Uterus (tissue), 4 donors: ENCODE data around the gene PGC. TPM values are rescaled to one million over a fixed set of nuclear protein-coding genes. Genes with fewer than 3 reads are reported as not detected.

Experiments
- DNase-seq, 2 donors: peaks; one replicate each; pipeline ENCODE4 v3.0.0-alpha.2; 2019 to 2020
- H3K27ac ChIP-seq, 2 donors: fragments of 200-600 bp; sonication (generic); 1 replicate in 1 of 2; 2 replicates in 1 of 2; pipeline ENCODE4 v1.5.1; 2016 to 2018
- H3K27me3 ChIP-seq, 2 donors: fragments of 200-600 bp; sonication (generic); one replicate each; pipeline ENCODE4 v1.5.1; 2018 to 2019; ENCODE audit warnings: control low read depth in 1 of 2
- H3K36me3 ChIP-seq, 2 donors: fragments of 200-600 bp; sonication (generic); one replicate each; pipeline ENCODE4 v1.5.1; 2019; ENCODE audit warnings: control low read depth in 1 of 2
- H3K4me1 ChIP-seq, 2 donors: fragments of 200-600 bp; sonication (generic); one replicate each; pipeline ENCODE4 v1.5.1; 2018 to 2019; ENCODE audit warnings: control low read depth in 1 of 2
- H3K4me3 ChIP-seq, 2 donors: fragments of 200-600 bp; sonication (generic); 1 replicate in 1 of 2; 2 replicates in 1 of 2; pipeline ENCODE4 v1.5.1; 2018 to 2019; ENCODE audit warnings: mild to moderate bottlenecking in 1 of 2
- H3K9me3 ChIP-seq, 2 donors: fragments of 200-600 bp; sonication (generic); one replicate each; pipeline ENCODE4 v1.5.1; 2019; ENCODE audit warnings: control low read depth in 1 of 2
- POLR2A ChIP-seq, 2 donors: fragments of 450-650 bp; IDR thresholded peaks; one replicate each; pipeline ENCODE4 v1.6.1; 2016; ENCODE audit warnings: antibody characterized with exemption in 2 of 2, mild to moderate bottlenecking in 1 of 2, moderate library complexity in 1 of 2
- intact Hi-C: fragments of 100-400 bp; cut with DNase I; formaldehyde crosslinking; loops from one replicate; pipeline ENCODE4 v1.15.1; 2023; ENCODE audit warnings: low total_unique reads
- total RNA-seq, 4 donors: library from RNA; depleted of rRNA in 3 of 4; stranded (reverse); fragments of >200 nt in 3 of 4; gene quantifications; one replicate each; pipeline versions ENCODE4 v1.1.0 to v1.2.4, GENCODE V29; 2014 to 2023
- TF ChIP-seq, protein P1 (sequence below), 4 experiments: fragments of 200-600 bp in 2 of 4; fragments of 450-650 bp in 2 of 4; sonication (generic) in 2 of 4; IDR thresholded peaks; one replicate each; pipeline ENCODE4 v1.5.1; 2016 to 2019; ENCODE audit warnings: antibody characterized with exemption in 4 of 4, mild to moderate bottlenecking in 2 of 4, moderate library complexity in 1 of 4
- donor health status: DM: yes; HTN: yes; CAD: no.

The PGC gene
- total RNA-seq, 4 donors from 2014 or later = 0.91 to 2.1 TPM; not detected in 2

DNA sequence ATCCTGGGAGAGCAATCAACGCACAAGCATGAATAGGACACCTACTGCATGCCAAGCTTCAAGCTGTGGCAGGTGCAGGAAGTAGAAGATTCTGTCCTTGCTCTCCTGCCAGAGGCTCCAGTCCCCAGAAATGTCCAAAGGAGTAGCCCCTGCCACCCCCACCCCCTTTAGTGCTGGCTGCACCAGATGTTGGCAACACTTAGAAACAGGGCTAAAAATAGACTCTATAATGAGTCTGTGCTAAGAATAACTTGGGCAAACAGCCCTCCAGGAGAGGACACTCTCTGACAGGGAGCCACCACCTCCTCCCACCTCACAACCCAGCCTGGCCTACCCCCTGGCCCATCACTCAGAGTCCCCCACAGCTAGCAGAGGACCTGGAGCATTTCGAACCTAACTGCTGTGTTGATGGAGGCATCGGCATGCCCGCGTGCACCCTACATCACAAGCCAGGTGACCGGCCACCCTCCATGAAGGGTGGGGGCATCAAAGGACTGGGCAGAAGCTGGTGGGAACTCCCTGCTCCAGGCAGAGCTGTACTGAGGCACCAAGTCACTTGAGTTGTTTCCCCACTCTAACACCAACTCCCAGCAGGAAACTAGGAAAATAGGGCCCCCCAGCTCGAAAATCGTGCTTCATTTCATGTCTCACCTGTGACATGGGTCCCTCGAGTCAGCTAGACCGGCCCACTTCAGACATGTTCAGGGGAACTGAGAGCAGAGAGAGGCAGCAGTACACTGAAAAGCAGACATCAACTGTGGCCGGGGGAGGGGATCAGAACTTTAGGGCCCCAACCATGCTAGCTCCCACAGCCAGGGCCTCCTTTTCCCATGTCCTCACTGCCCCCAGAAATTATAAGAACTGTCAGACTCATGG lies 30.4 kb downstream of the PGC start:
- peaks cover 0 to 21% of the 10 kb centered on the region in 2 donors for H3K4me1 ChIP-seq
- H3K27ac ChIP-seq = no peak overlapping the region

GRCh38 chr6:41715795-41716515 lies 31.2 kb downstream of the PGC start:
- H3K4me1 ChIP-seq = peaks cover 0 to 21% of the 10 kb centered on the region in 2 donors

More for the DNA sequence above, 30.4 kb downstream of the PGC start:
- Histone ChIP-seq H3K27me3 (no peaks in the 10 kb centered on the region), H3K9me3 (no peaks in the 10 kb centered on the region), H3K36me3 (no peaks in the 10 kb centered on the region), H3K4me3 (no peak overlapping the region)
- no peak for DNase-seq
- intact Hi-C loops = no loop called here
- TF ChIP-seq POLR2A (IDR thresholded peaks at IDR 0.05) = no peak
- TF ChIP-seq, protein P1, sequence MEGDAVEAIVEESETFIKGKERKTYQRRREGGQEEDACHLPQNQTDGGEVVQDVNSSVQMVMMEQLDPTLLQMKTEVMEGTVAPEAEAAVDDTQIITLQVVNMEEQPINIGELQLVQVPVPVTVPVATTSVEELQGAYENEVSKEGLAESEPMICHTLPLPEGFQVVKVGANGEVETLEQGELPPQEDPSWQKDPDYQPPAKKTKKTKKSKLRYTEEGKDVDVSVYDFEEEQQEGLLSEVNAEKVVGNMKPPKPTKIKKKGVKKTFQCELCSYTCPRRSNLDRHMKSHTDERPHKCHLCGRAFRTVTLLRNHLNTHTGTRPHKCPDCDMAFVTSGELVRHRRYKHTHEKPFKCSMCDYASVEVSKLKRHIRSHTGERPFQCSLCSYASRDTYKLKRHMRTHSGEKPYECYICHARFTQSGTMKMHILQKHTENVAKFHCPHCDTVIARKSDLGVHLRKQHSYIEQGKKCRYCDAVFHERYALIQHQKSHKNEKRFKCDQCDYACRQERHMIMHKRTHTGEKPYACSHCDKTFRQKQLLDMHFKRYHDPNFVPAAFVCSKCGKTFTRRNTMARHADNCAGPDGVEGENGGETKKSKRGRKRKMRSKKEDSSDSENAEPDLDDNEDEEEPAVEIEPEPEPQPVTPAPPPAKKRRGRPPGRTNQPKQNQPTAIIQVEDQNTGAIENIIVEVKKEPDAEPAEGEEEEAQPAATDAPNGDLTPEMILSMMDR (IDR thresholded peaks at IDR 0.05) = no peak

DNA sequence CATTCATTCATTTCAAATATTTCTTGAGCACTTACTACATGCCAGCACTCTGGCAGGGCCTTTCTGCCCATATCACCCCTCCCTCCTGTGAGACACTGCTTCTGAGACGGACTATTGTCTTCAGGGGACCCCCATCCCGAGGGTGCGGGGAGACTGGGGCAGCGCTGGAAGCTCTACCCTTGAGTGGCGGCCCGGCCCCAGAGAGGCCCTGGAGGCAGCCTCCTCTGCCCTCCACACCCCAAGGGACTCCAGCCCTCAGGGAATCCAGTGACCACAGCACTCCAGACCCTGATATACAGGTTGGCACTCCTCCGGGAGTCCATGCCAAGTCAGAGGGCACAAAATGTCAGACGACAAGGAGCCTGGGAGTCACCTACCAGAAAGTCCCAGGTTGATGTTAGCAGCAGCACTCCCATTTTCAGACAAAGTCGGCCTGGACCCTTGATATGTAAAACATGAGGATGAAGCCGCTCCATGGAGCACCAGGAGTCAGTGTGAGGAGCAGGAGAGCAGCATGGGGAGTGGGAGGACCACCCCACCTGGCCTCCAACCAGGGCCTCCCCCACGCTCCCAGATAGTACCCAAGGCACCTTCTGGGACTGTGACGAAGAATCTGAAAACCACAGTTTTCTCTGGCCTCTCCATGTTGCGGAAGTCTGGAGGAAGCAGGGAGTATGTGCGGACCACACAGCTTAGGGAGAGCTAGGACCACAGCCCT lies 32.5 kb downstream of the PGC start:
- H3K9me3 ChIP-seq = no peaks in the 10 kb centered on the region
- no peaks in the 10 kb centered on the region for H3K36me3 ChIP-seq
- H3K4me3 ChIP-seq = no peak overlapping the region
- DNase-seq = no peak
- peaks cover 0 to 21% of the 10 kb centered on the region in 2 donors for H3K4me1 ChIP-seq
- no peak for TF ChIP-seq POLR2A (IDR thresholded peaks at IDR 0.05)
- TF ChIP-seq, protein P1 (IDR thresholded peaks at IDR 0.05) = no peak
- no peak overlapping the region for H3K27ac ChIP-seq
- intact Hi-C loops = no loop called here
- no peaks in the 10 kb centered on the region for H3K27me3 ChIP-seq

More at GRCh38 chr6:41715795-41716515, 31.2 kb downstream of the PGC start:
- Histone ChIP-seq H3K4me3 (no peak overlapping the region), H3K9me3 (no peaks in the 10 kb centered on the region), H3K27ac (no peak overlapping the region), H3K27me3 (no peaks in the 10 kb centered on the region), H3K36me3 (no peaks in the 10 kb centered on the region)
- intact Hi-C loops = no loop called here
- no peak for DNase-seq
- TF ChIP-seq, protein P1 (IDR thresholded peaks at IDR 0.05) = no peak
- no peak for TF ChIP-seq POLR2A (IDR thresholded peaks at IDR 0.05)

DNA sequence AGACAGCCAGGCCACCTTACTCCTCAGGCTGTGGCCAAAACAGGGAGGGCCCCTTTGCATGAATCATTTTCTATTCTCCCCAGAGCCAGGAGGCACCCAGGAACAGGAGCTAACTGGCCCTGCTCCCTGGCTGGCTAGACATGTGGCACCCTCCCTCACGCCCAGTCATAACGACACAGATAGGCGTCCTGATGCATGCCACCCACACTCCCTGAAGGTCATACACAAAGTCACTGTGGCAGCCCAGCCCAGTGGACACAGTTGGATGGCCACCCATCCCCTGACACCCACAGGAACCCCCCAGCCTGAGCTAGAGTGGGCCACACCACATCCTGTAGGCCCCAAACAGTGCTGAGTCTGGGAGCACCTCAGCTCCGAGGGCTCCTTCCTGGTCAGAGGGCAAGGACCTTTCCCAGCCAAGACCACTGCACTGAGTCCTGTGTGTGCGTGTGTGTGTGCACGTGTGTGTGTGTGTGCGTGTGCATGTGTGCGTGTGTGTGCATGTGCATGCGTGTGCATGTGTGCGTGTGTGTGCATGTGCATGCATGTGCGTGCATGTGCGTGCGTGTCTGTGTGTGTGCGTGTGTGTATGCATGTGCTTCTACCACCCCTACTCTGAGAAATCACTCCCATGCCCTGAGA lies 33.4 kb downstream of the PGC start:
- intact Hi-C loops = no loop called here
- no peak for DNase-seq
- H3K4me3 ChIP-seq = no peak overlapping the region
- TF ChIP-seq, protein P1 (IDR thresholded peaks at IDR 0.05) = no peak
- TF ChIP-seq POLR2A (IDR thresholded peaks at IDR 0.05) = no peak
- no peaks in the 10 kb centered on the region for H3K36me3 ChIP-seq
- H3K27ac ChIP-seq = peak overlapping the region in 1 of 2 donors; percentile 23
- no peaks in the 10 kb centered on the region for H3K9me3 ChIP-seq
- no peaks in the 10 kb centered on the region for H3K27me3 ChIP-seq
- peaks cover 0 to 21% of the 10 kb centered on the region in 2 donors for H3K4me1 ChIP-seq
